ENCODE results near the gene GRIN3B. TPM values are rescaled to one million over a fixed set of nuclear protein-coding genes. Genes with fewer than 3 reads are reported as not detected.

Gene GRIN3B
- total and polyA plus RNA-seq, 9 of the 15 experiments (the other 6 are each of a cell fraction or from before 2014, with no cell fraction given), result 0.06 to 0.95 (median 0.19) TPM; not detected in 6

- TF ChIP-seq ZBTB33 (CRISPR knock-in tag; IDR thresholded peaks at IDR 0.05), result peak; percentile 46; the same call in 1 of the 2 replicates
- no peak for TF ChIP-seq MCM7 (IDR thresholded peaks at IDR 0.05)
- TF ChIP-seq TCF15 (CRISPR knock-in tag; IDR thresholded peaks at IDR 0.05), result no peak
- no peak for TF ChIP-seq TEAD4 (IDR thresholded peaks at IDR 0.05; ENCODE audit: low read length)
- TF ChIP-seq TEAD4 (CRISPR knock-in tag; IDR thresholded peaks at IDR 0.05; ENCODE audit: borderline replicate concordance), result no peak
- TF ChIP-seq ATF1 (CRISPR knock-in tag; IDR thresholded peaks at IDR 0.05), result peak; percentile 84
- TF ChIP-seq ATF1 (tag; IDR thresholded peaks at IDR 0.05), result peak; percentile 99
- TF ChIP-seq ILF3 (IDR thresholded peaks at IDR 0.05; ENCODE audit: borderline replicate concordance), result no peak
- TF ChIP-seq BMI1 (IDR thresholded peaks at IDR 0.05; ENCODE audit: low read length), result no peak
- TF ChIP-seq FOXP4 (CRISPR knock-in tag; IDR thresholded peaks at IDR 0.05; ENCODE audit: borderline replicate concordance), result no peak
- TF ChIP-seq REST (IDR thresholded peaks at IDR 0.05; ENCODE audit: borderline replicate concordance), result no peak
- TF ChIP-seq REST (CRISPR knock-in tag; IDR thresholded peaks at IDR 0.05; ENCODE audit: low read depth), result 0 out of 2 replicates have a peak, but pooled peaks have one; percentile 19
- TF ChIP-seq ATF3 (IDR thresholded peaks at IDR 0.05), result peak; percentile 67
- no peak for TF ChIP-seq ATF3 (CRISPR knock-in tag; conservative IDR thresholded peaks at IDR 0.05)
Observed at GRCh38 chr19:984165-984967, 15.9 kb upstream of the GRIN3B start, which contains the start of gene WDR18 (continued).

Measured in K562 (cell line).